HT-29 (cell line): ENCODE measurements around the gene HOXB5. TPM values are rescaled to one million over a fixed set of nuclear protein-coding genes. Genes with fewer than 3 reads are reported as not detected.

ENCODE experiments used
- small RNA-seq: library from RNA; depleted of rRNA; stranded (forward); fragments of <200 nt; gene quantifications from one replicate; pipeline ENCODE3, GENCODE V24; 2014
- total RNA-seq: library from RNA; depleted of rRNA; stranded (reverse); fragments of >200 nt; shearing (Covaris generic); gene quantifications from 2 replicates; pipeline ENCODE4 v1.2.3, GENCODE V29; 2014; rRNA removed

Gene HOXB5
- total RNA-seq, 1 experiment from 2014 or later = 7.5 TPM

Small RNAs within 50 kb of the gene (small RNA-seq; reads per million reads assigned to genes)
- 3.9 reads per million, percentile 80 among the genes with 10 or more reads in this experiment for gene MIR196A1

Other genes starting within 250 kb of the HOXB5 start
- 4.3 and 4.7 TPM in 2 replicates for gene SKAP1, start 163.6 kb downstream of the HOXB5 start, total RNA-seq
- gene HOXB1, start 62.8 kb downstream of the HOXB5 start, total RNA-seq = 0.08 TPM in 1 of 2 replicates, not detected in the other
- gene HOXB2, start 48.7 kb downstream of the HOXB5 start, total RNA-seq = 2.3 and 7.0 TPM in 2 replicates
- gene HOXB4, start 15.4 kb downstream of the HOXB5 start, total RNA-seq = 14.5 and 15.5 TPM in 2 replicates
- gene HOXB3, start 3.5 kb downstream of the HOXB5 start, total RNA-seq = 99.5 and 126 TPM in 2 replicates
- 160 and 174 TPM in 2 replicates for gene HOXB6, start 11.2 kb upstream of the HOXB5 start, total RNA-seq
- gene HOXB7, start 17.2 kb upstream of the HOXB5 start, total RNA-seq = 37.3 and 39.7 TPM in 2 replicates
- 51.0 and 52.7 TPM in 2 replicates for gene HOXB8, start 21.5 kb upstream of the HOXB5 start, total RNA-seq
- gene HOXB9, start 32.6 kb upstream of the HOXB5 start, total RNA-seq = 177 and 188 TPM in 2 replicates
- gene PRAC1, start 128.7 kb upstream of the HOXB5 start, total RNA-seq = not detected in 2 replicates
- 0.76 TPM in 1 of 2 replicates, not detected in the other for gene PRAC2, start 129.4 kb upstream of the HOXB5 start, total RNA-seq
- 3.5 and 5.3 TPM in 2 replicates for gene HOXB13, start 135.0 kb upstream of the HOXB5 start, total RNA-seq
- 0.05 and 0.36 TPM in 2 replicates for gene TTLL6, start 223.4 kb upstream of the HOXB5 start, total RNA-seq
- 8.1 and 11.0 TPM in 2 replicates for gene CALCOCO2, start 237.3 kb upstream of the HOXB5 start, total RNA-seq